GM12801 (cell line): ENCODE measurements around the gene SYDE2.

ENCODE experiments used
- CTCF ChIP-seq: IDR thresholded peaks from one replicate; pipeline ENCODE4 v1.5.1; 2011; ENCODE audit warnings: control low read depth; ENCODE audit not compliant: insufficient read length; ENCODE audit errors: extremely low read depth

The SYDE2 gene

GRCh38 chr1:85153149-85153891 lies 47.5 kb downstream of the SYDE2 start:
- TF ChIP-seq CTCF, result no peak

DNA sequence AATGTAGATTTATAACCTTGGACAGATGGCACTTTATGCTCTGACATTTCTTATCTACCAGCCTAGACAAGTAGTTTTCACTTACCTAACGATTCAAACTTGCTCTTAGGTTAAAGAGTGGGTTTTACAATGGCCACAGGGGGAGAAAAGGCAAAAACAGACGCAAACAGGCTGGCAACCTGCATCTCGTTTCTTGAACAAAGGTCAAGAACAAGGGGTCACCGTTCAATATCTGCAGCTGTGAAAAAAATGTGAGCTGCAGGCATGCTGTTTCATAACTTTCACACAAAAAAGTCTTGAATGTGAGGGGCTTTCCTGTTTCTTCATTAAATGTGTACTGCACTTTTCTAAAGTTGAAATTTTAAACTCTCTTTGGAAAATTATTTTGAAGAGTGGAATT lies 49.4 kb downstream of the SYDE2 start:
- no peak for TF ChIP-seq CTCF

GRCh38 chr1:85149805-85150204 lies 51.0 kb downstream of the SYDE2 start:
- no peak for TF ChIP-seq CTCF

DNA sequence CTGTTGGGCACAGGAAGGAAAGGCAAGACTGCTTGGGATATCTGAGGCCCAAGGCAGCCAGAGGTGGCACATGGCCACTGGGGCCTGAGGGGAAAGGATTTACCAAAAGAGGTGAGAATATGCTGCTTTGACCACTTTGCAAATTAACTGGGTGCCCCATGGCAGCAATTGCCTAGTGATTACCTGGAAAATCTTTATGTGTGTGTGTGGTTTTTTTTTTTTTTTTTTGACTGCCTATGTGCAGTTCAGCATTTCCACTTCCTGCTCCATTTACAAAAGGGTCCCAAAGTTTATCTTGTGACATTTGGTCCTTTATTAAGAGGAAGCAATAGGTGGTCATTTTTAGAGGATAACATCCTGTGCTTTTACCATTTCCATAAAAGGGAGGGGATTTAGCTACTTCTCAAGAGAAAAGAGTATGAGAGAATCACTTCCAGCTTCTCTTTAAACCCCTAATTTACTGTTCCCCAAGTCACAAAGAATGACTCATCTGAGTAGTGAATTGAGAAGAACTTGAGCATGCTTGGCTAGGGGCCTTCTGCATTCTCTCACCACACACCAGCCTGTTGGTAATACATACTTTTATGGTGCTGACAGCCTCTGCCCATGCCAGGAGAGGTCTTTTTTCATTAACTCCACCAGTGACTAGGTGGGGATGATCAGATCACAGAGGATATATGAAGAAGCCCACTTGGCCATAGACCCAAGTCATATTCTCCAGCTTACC lies 52.1 kb downstream of the SYDE2 start:
- no peak for TF ChIP-seq CTCF

GRCh38 chr1:85146972-85147359 lies 53.9 kb downstream of the SYDE2 start:
- TF ChIP-seq CTCF, result no peak

DNA sequence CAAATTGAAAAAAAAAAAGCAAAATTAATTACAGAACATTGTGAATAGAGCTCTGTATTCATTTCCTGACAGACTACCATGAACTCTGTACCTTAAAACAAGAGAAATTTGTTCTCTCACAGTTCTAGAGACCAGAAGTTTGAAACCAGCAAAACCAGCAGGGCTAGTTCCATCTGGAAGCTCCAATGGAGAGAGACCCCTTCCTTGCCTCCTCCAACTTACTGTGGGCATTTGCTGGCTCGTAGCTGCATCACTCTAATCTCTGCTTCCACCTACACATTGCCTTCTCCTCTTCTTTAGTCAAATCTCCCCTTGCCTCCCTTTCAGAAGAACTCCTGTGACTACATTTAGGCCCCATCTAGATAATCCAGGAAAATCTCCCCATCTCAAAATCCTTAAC lies 56.5 kb downstream of the SYDE2 start:
- no peak for TF ChIP-seq CTCF

- no peak for TF ChIP-seq CTCF
Observed at GRCh38 chr1:85142753-85143152, 58.1 kb downstream of the SYDE2 start.
